ENCODE measurements around the gene DPEP2NB.

The DPEP2NB gene, protein sequence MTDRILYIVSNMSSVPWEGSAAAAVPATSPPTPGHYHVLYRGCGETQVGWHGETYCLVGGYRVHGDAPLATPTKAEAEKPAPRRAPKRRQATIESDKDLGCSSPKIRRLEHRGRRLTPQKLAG

DNA sequence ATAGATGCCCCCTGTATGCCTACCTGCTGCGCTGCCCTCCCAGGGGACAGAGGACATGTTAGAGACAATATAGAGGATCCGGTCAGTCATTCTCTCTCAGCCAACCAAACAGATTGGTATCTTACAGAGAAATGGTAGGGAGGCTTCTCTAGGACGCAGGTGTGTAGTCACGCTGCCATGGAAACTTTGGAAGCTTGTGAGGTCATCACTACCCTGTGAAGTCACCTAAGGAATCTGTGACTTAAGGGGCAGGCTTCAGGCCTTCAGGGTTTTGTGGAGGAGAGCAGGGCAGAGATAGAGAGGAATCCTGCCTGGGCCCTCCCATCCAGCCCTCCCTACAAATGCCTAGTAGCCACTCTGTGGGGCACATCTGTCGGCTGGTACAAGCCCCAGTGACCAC, at the start of gene DPEP2NB:
DPEP2NB (minus strand) TSS at position 231 of the 400 bp plus-strand sequence; CDS start at position 90, 141 bp downstream.
- H3K4me3 ChIP-seq, result no peak within 1 kb of the TSS
- no peaks in the 10 kb centered on the region for H3K36me3 ChIP-seq (ENCODE audit: insufficient read depth, low read length)
- no peak for DNase-seq (ENCODE audit: low read depth, low spot score)
- no peak within 1 kb of the TSS for H3K9ac ChIP-seq (ENCODE audit: insufficient read length)
- H3K27ac ChIP-seq, result no peak within 1 kb of the TSS
- no peak for TF ChIP-seq POLR2AphosphoS5 (IDR thresholded peaks at IDR 0.05; ENCODE audit: borderline replicate concordance, low read depth, low read length)
- no peak for TF ChIP-seq EZH2 (IDR thresholded peaks at IDR 0.05)
- H3K9me3 ChIP-seq (ENCODE audit: low read depth, low read length), result no peaks in the 10 kb centered on the region

DNA sequence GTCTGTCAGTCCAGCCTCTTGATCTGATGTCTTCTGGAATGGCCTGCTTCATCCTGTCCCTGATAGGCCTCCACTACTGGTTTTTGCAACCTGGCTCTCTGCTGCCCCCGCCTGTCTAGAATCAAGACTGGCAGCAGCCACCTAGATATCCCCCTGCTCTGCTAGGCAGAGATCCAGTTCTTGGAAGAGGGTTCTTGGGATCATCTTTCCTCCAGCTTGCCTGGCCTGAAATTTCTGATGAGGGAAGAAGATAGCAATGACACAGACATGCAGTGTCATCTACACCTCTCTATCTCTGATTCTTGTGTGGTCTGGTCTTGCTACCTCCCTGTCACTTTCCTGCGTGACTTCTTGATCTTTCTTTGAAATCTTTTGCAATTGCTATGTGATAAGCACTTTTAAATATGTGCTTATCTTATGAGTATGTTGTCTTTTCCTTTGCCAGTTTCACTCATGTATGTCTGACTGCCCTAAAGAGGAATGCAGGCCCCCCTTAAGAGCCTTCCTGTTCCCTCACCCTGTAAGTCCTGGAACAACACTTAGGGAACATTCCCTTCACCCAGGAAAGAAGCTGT, 49.2 kb upstream of the DPEP2NB start:
- H3K9me3 ChIP-seq (ENCODE audit: low read depth, low read length), result no peaks in the 10 kb centered on the region
- TF ChIP-seq POLR2AphosphoS5 (IDR thresholded peaks at IDR 0.05; ENCODE audit: borderline replicate concordance, low read depth, low read length), result no peak
- no peak for TF ChIP-seq FOXP2 (optimal IDR thresholded peaks at IDR 0.05; ENCODE audit: control extremely low read depth, extremely low read length, insufficient read depth)
- no peak for TF ChIP-seq EZH2 (IDR thresholded peaks at IDR 0.05)
- no peak for DNase-seq (ENCODE audit: low read depth, low spot score)
- no peak overlapping the region for H3K4me3 ChIP-seq
- no peak overlapping the region for H3K27ac ChIP-seq
- no peak overlapping the region for H3K9ac ChIP-seq (ENCODE audit: insufficient read length)
- H3K36me3 ChIP-seq (ENCODE audit: insufficient read depth, low read length), result no peaks in the 10 kb centered on the region

DNA sequence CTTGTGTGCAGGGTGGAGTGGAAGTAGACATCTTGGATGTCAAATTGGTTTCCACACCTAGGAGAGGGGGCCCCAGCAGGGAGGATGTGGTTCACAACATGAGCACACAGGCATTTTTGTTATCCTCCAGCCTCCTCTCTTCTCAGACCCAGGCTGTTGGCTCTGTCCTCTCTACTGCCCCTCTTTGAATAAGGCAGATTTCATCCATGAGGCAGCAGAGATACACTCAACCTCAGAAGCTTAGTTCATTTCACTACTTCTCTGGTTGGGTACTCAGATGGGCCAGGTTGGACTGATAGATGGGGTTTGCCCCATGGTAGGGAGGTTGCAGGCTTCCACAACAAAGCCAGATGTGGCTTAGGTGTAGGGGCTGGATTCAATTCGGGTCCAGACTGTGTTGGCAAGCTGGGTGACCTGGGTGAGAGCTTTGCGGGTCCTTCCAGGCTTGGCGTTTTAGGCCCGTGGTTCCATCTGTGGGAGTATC, 47.2 kb upstream of the DPEP2NB start:
- Histone ChIP-seq H3K9ac (ENCODE audit: insufficient read length) (no peak overlapping the region), H3K36me3 (ENCODE audit: insufficient read depth, low read length) (no peaks in the 10 kb centered on the region), H3K9me3 (ENCODE audit: low read depth, low read length) (no peaks in the 10 kb centered on the region), H3K27ac (no peak overlapping the region), H3K4me3 (no peak overlapping the region)
- TF ChIP-seq FOXP2 (optimal IDR thresholded peaks at IDR 0.05; ENCODE audit: control extremely low read depth, extremely low read length, insufficient read depth), result no peak
- TF ChIP-seq EZH2 (IDR thresholded peaks at IDR 0.05), result no peak
- no peak for TF ChIP-seq POLR2AphosphoS5 (IDR thresholded peaks at IDR 0.05; ENCODE audit: borderline replicate concordance, low read depth, low read length)
- DNase-seq (ENCODE audit: low read depth, low spot score), result no peak

DNA sequence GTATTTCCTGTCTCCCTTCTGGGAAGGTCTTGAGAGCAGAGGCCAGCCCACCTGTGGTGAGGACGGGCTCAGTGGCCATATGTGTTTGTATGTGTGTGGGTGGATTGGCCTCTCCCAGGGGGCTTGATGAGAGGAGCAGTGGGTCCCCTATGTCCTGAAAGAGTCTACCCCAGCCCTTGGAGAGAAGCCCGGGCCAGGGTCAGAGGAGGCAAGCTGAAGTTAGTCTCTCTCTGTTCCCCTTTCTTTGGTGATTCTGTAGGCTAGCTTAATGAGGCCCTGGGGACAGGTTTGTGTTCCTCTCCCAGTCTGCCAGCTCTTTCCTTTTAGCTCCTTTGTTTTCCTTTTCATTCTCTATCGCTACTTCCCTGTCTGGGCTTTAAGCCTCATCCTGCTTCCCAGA, 45.7 kb upstream of the DPEP2NB start:
- no peak for DNase-seq (ENCODE audit: low read depth, low spot score)
- Histone ChIP-seq H3K9ac (ENCODE audit: insufficient read length) (no peak overlapping the region), H3K27ac (no peak overlapping the region), H3K9me3 (ENCODE audit: low read depth, low read length) (no peaks in the 10 kb centered on the region), H3K4me3 (no peak overlapping the region), H3K36me3 (ENCODE audit: insufficient read depth, low read length) (peaks cover under 1% of the 10 kb centered on the region; the same call in 1 of the 2 replicates)
- TF ChIP-seq FOXP2 (optimal IDR thresholded peaks at IDR 0.05; ENCODE audit: control extremely low read depth, extremely low read length, insufficient read depth), result no peak
- no peak for TF ChIP-seq POLR2AphosphoS5 (IDR thresholded peaks at IDR 0.05; ENCODE audit: borderline replicate concordance, low read depth, low read length)
- no peak for TF ChIP-seq EZH2 (IDR thresholded peaks at IDR 0.05)

DNA sequence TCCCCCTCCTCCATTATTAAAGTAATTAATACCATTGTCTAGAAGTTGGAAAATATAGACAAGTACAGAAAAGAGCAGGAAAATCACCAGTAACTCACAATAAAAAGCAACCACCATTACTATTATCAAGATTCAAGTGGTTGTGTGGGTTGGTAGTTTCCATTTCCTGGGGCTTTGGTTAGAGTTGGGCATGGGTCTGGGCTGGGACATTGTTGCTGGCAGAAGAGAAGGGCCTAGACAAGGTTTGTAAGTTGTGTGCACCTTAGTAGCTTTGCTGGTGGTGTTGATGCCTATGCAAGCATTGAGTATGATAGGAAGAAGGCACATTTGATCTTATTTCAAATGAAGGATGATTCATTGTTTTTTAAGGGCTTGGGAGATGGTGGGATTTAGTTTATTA, 44.1 kb upstream of the DPEP2NB start:
- Histone ChIP-seq H3K9ac (ENCODE audit: insufficient read length) (no peak overlapping the region), H3K36me3 (ENCODE audit: insufficient read depth, low read length) (peaks cover 5% of the 10 kb centered on the region; the same call in 1 of the 2 replicates), H3K9me3 (ENCODE audit: low read depth, low read length) (no peaks in the 10 kb centered on the region), H3K27ac (no peak overlapping the region), H3K4me3 (no peak overlapping the region)
- DNase-seq (ENCODE audit: low read depth, low spot score), result no peak
- TF ChIP-seq FOXP2 (optimal IDR thresholded peaks at IDR 0.05; ENCODE audit: control extremely low read depth, extremely low read length, insufficient read depth), result no peak
- no peak for TF ChIP-seq POLR2AphosphoS5 (IDR thresholded peaks at IDR 0.05; ENCODE audit: borderline replicate concordance, low read depth, low read length)
- no peak for TF ChIP-seq EZH2 (IDR thresholded peaks at IDR 0.05)

DNA sequence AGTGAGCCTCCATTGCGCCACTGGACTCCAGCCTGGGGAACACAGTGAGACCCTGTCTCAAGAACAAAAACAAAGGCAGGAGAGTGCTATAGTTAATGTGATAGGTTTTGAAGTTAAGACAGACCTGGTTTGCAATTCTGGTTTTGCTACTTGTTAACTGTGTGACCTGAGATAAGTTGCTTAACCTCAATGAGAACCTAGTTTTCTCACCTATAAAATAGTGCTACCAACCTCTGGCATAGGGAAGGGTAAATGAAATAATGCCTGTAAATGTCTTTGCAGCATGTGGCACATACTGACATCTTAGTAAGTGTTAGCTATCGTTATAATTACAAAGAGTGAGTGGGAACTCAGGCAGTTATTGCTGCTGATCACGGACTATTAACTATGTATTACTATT, 39.7 kb upstream of the DPEP2NB start:
- Histone ChIP-seq H3K36me3 (ENCODE audit: insufficient read depth, low read length) (peaks cover 5% of the 10 kb centered on the region; the same call in 1 of the 2 replicates), H3K4me3 (no peak overlapping the region), H3K27ac (no peak overlapping the region), H3K9me3 (ENCODE audit: low read depth, low read length) (no peaks in the 10 kb centered on the region), H3K9ac (ENCODE audit: insufficient read length) (no peak overlapping the region)
- no peak for DNase-seq (ENCODE audit: low read depth, low spot score)
- no peak for TF ChIP-seq POLR2AphosphoS5 (IDR thresholded peaks at IDR 0.05; ENCODE audit: borderline replicate concordance, low read depth, low read length)
- no peak for TF ChIP-seq FOXP2 (optimal IDR thresholded peaks at IDR 0.05; ENCODE audit: control extremely low read depth, extremely low read length, insufficient read depth)

DNA sequence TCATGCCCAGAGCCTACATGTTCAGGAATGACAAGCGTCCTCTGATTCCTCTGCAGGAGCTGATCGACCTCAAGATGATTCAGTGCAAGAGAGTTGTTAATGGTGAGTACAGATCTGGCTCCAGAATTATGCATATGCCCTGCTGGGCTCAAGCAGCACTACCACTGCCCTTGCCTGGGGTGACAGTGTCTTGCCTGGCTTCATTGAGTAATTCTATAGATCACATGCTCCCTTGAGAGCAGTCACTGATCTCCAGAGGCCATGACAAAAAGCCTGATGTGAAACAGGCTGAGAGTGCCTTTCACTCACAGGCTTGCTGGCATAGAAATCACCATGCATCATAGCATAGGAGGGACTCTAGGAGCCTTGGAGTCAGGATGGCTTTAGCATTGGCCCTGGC, 33.7 kb upstream of the DPEP2NB start:
- H3K9me3 ChIP-seq (ENCODE audit: low read depth, low read length), result no peaks in the 10 kb centered on the region
- H3K36me3 ChIP-seq (ENCODE audit: insufficient read depth, low read length), result no peaks in the 10 kb centered on the region; the same call in 1 of the 2 replicates
- H3K27ac ChIP-seq, result no peak overlapping the region
- no peak overlapping the region for H3K9ac ChIP-seq (ENCODE audit: insufficient read length)
- no peak overlapping the region for H3K4me3 ChIP-seq
- TF ChIP-seq POLR2AphosphoS5 (IDR thresholded peaks at IDR 0.05; ENCODE audit: borderline replicate concordance, low read depth, low read length) (no peak), FOXP2 (optimal IDR thresholded peaks at IDR 0.05; ENCODE audit: control extremely low read depth, extremely low read length, insufficient read depth) (no peak), EZH2 (IDR thresholded peaks at IDR 0.05) (no peak)
- no peak for DNase-seq (ENCODE audit: low read depth, low spot score)

DNA sequence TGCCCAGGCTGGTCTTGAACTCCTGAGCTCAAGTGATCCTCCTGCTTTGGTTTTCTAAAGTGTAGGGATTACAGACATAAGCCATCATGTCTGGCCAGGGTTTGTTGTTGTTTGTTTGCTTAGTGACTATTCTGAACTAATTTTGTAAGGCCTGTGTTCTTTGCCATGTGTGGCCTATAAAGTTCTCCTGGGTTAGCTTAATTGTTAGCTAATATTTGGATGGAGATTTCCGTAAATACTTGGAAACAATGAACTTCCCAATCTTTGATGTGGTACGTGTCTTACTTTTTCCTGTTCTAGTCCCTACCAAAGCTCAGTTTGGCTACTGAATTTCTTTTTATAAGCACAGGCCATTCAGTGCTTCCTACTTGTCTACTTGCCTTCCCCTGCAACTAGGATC, 32.3 kb upstream of the DPEP2NB start:
- DNase-seq (ENCODE audit: low read depth, low spot score), result no peak
- H3K36me3 ChIP-seq (ENCODE audit: insufficient read depth, low read length), result no peaks in the 10 kb centered on the region; the same call in 1 of the 2 replicates
- TF ChIP-seq POLR2AphosphoS5 (IDR thresholded peaks at IDR 0.05; ENCODE audit: borderline replicate concordance, low read depth, low read length) (no peak), FOXP2 (optimal IDR thresholded peaks at IDR 0.05; ENCODE audit: control extremely low read depth, extremely low read length, insufficient read depth) (no peak), EZH2 (IDR thresholded peaks at IDR 0.05) (no peak)
- H3K4me3 ChIP-seq, result no peak overlapping the region
- no peak overlapping the region for H3K9ac ChIP-seq (ENCODE audit: insufficient read length)
- no peak overlapping the region for H3K27ac ChIP-seq
- no peaks in the 10 kb centered on the region for H3K9me3 ChIP-seq (ENCODE audit: low read depth, low read length)

Data from SK-N-MC (cell line).